DMS79 (cell line): ENCODE measurements around the gene TRIM34.
"Not testable (repeated sequence)": the region's sequence is repeated elsewhere in the genome, so short reads cannot be mapped to it uniquely, and the experiment has no call there.

Experiments used
- DNase-seq: peaks from one replicate; lab custom pipeline; 2025; lab: John Stamatoyannopoulos, UW

The TRIM34 gene

GRCh38 chr11:5684036-5684645 lies 59.3 kb downstream of the TRIM34 start:
- no peak for DNase-seq

GRCh38 chr11:5684646-5685362 lies 60.0 kb downstream of the TRIM34 start, which contains the start of gene TRIM5:
Gene TRIM5 (minus strand): TSS chr11:5685074. CDS start chr11:5680177, 4,897 bp downstream.
- DNase-seq: no peak

GRCh38 chr11:5686426-5686825 lies 61.6 kb downstream of the TRIM34 start:
- DNase-seq: no peak

DNA sequence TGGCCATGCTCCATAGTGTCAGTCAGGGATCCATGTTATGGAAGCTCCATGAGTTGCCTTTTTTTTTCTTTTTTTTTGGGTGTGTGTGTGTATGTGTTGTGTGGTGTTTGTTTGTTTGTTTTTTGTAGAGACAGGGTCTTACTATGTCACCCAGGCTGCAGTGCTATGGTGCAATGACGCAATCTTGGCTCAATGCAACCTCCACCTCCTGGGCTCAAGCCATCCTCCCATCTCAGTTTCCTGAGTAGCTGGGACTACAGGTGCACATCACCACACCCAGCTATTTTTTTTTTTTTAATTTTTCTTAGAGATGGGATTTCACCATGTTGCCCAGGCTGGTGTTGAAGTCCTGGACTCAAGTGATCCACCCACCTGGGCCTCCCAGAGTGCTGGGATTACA lies 63.7 kb downstream of the TRIM34 start:
- DNase-seq: no peak

DNA sequence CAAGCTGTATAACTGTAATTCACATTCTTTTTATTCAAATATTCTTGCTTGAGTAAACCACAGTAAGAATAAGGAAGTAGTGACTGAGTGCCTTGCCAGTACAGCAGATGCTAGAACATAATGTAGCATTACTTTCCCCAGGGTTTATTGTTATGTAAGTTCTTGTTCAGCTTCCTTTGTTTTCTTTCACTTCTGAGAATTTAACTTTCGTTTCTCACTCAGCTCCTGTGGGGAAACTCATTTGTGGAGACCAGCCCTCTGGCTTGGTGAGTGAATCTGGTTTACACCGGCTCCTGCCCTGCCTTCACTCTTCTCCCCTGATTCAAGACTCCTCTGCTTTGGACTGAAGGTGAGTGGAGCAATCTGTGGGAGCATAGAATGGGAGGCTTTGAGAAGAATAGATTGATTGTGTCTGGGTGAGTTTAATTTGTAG lies 64.8 kb downstream of the TRIM34 start, which contains the start of gene TRIM22:
Gene TRIM22 (plus strand): TSS at position 240 of the 433 bp plus-strand sequence. CDS start 6,443 bp downstream, outside the sequence.
- no peak for DNase-seq

GRCh38 chr11:5690216-5690615 lies 65.4 kb downstream of the TRIM34 start:
- no peak for DNase-seq

- DNase-seq: no peak
Observed at GRCh38 chr11:5690736-5691135, 65.9 kb downstream of the TRIM34 start.

- DNase-seq: not testable (repeated sequence)
Observed at GRCh38 chr11:5691238-5691963, 66.6 kb downstream of the TRIM34 start.

GRCh38 chr11:5691964-5692361 lies 67.2 kb downstream of the TRIM34 start:
- no peak for DNase-seq
